ENCODE results near the gene RCAN2.

RCAN2 gene

DNA sequence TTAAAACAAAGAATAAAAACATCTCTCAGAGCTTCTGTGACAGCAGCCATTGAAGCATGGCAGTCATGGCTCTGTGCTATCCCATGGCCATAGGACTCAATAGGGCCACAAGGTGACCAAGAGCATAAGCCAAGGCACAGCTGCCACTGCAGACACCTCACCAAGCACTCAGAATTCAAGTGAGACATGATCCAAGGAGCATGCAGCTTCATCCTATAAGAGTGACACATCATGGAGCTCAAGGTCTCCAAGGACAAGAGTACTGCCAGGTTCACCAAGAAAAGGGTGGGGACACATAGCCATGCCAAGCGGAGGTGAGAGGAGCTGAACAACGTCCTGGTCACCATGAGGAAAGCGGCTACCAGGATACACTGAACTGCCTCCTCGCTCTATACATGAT is 53.0 kb downstream of the RCAN2 start:
- Histone ChIP-seq H3K9me3 (ENCODE audit: control insufficient read depth, low read length) (no peaks in the 10 kb centered on the region), H3K9ac (no peak overlapping the region), H2AFZ (no peak overlapping the region), H3K27ac (peak overlapping the region; percentile 73), H3K79me2 (peaks cover 4% of the 10 kb centered on the region), H3K4me1 (peaks cover 12% of the 10 kb centered on the region), H3K36me3 (ENCODE audit: control insufficient read depth, insufficient read depth, low read length) (no peaks in the 10 kb centered on the region), H3K4me2 (ENCODE audit: low read length) (no peak overlapping the region), H3K4me3 (ENCODE audit: low read depth, low read length) (no peak overlapping the region), H3K27me3 (ENCODE audit: control insufficient read depth, insufficient read depth, low read length) (no peaks in the 10 kb centered on the region)
- no peak for TF ChIP-seq CTCF (IDR thresholded peaks at IDR 0.05)

GRCh38 chr6:46437671-46438221 is 53.5 kb downstream of the RCAN2 start:
- Histone ChIP-seq H3K9me3 (ENCODE audit: control insufficient read depth, low read length) (no peaks in the 10 kb centered on the region), H3K27ac (peak overlapping the region; percentile 73), H3K36me3 (ENCODE audit: control insufficient read depth, insufficient read depth, low read length) (no peaks in the 10 kb centered on the region), H3K79me2 (peaks cover 4% of the 10 kb centered on the region), H3K27me3 (ENCODE audit: control insufficient read depth, insufficient read depth, low read length) (no peaks in the 10 kb centered on the region), H3K9ac (no peak overlapping the region), H2AFZ (no peak overlapping the region), H3K4me3 (ENCODE audit: low read depth, low read length) (no peak overlapping the region), H3K4me1 (peaks cover 12% of the 10 kb centered on the region), H3K4me2 (ENCODE audit: low read length) (peak overlapping the region; percentile 31)
- TF ChIP-seq CTCF (IDR thresholded peaks at IDR 0.05) = no peak

DNA sequence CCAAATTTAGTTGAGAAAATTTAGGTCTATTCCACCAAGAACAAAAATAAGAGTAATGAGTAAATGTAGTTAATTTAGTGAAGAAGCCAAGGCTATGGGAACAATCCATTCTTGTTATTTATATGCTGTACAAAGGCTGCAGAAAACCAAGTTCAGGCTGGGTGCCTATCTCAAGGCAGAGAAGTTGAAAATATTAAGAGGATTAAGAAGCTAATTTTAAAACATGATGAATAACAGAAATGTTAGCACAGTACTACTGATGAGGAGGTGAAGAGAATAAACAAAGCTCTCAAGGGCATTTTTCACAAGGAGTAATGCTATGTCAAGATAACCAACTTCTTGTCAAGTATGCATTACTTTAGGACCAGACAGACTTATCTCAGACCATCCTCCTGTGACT is 68.6 kb downstream of the RCAN2 start:
- Histone ChIP-seq H3K4me1 (peaks cover 4% of the 10 kb centered on the region), H3K4me2 (ENCODE audit: low read length) (no peak overlapping the region), H3K79me2 (no peaks in the 10 kb centered on the region), H3K27ac (no peak overlapping the region), H3K27me3 (ENCODE audit: control insufficient read depth, insufficient read depth, low read length) (no peaks in the 10 kb centered on the region), H3K36me3 (ENCODE audit: control insufficient read depth, insufficient read depth, low read length) (no peaks in the 10 kb centered on the region), H3K9me3 (ENCODE audit: control insufficient read depth, low read length) (no peaks in the 10 kb centered on the region), H3K4me3 (ENCODE audit: low read depth, low read length) (no peak overlapping the region), H3K9ac (no peak overlapping the region), H2AFZ (no peak overlapping the region)
- TF ChIP-seq CTCF (IDR thresholded peaks at IDR 0.05) = no peak

DNA sequence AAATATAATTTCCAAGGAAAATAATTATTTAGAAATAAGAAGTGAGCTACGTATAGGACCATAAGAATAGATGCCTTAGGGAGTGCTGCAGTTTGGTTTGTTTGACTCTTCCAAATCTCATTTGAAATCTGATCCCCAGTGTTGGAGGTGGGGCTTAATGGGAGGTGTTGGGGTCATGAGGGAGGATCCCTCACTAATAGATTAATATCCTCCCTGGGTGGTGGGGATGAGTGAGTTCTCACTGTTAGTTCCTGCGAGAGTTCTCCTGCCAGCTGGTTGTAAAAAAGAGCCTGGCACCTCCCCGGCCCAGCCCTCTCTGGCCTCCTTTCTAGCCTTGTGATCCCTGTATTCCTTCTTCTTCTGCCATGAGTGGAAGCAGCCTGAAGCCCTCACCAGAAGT is 69.3 kb downstream of the RCAN2 start:
- no peaks in the 10 kb centered on the region for H3K79me2 ChIP-seq
- no peak overlapping the region for H3K4me2 ChIP-seq (ENCODE audit: low read length)
- no peaks in the 10 kb centered on the region for H3K36me3 ChIP-seq (ENCODE audit: control insufficient read depth, insufficient read depth, low read length)

More for the DNA sequence above, 69.3 kb downstream of the RCAN2 start:
- Histone ChIP-seq H2AFZ (no peak overlapping the region), H3K27ac (no peak overlapping the region), H3K4me3 (ENCODE audit: low read depth, low read length) (no peak overlapping the region), H3K4me1 (peaks cover 4% of the 10 kb centered on the region), H3K9ac (no peak overlapping the region), H3K9me3 (ENCODE audit: control insufficient read depth, low read length) (no peaks in the 10 kb centered on the region), H3K27me3 (ENCODE audit: control insufficient read depth, insufficient read depth, low read length) (no peaks in the 10 kb centered on the region)
- TF ChIP-seq CTCF (IDR thresholded peaks at IDR 0.05) = no peak
